DMS114 treated with DMSO at 0.1 percent for 48 hours (cell line): ENCODE data around the gene CEP135.
"Not testable (repeated sequence)": the region's sequence is repeated elsewhere in the genome, so short reads cannot be mapped to it uniquely, and the experiment has no call there.

Experiments used
- DNase-seq: peaks from one replicate; lab custom pipeline; 2025; ENCODE audit not compliant: unreplicated experiment; lab: John Stamatoyannopoulos, UW

The CEP135 gene

DNA sequence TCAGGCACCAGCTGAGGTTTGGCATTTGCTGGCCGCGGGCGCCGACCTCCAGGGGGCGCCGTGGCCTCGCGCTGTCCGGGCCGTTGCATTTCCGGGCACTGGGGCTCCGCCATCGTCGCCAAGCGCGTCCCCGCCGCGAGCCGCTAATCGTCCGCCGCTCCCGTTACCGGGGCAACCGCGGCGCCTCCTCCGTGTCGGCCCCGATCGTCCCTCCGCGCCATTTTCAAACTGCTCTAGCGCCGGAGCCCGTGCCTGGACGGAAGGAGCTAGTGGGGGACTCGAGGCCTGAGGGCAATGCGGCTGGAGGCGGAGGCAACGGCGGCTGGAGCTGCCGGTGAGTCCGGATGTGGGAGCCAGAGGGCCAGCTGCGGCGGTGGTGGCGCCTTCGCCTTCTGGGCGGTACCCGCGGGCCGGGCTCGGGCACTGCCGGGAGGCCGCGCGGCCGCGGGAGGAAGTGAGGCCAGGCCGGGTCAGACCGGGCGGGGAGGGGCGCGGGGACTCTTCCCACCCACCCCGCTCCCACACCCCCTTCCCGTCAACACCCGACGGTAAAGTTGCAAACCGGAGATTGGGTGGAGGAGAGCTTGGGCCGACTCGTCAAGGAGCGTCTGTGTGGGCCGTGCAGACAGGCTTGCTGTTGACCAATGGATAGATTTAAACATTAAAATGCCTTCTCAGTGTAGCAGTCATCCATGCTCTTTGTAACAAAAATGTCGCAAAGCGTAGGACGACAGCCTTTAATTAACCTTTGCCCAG lies at the start of gene CEP135:
Gene CEP135, plus strand, starts transcription at position 220 of the 756 bp plus-strand sequence. CDS start 3,186 bp downstream, outside the sequence.
- DNase-seq, result peak; percentile 58

DNA sequence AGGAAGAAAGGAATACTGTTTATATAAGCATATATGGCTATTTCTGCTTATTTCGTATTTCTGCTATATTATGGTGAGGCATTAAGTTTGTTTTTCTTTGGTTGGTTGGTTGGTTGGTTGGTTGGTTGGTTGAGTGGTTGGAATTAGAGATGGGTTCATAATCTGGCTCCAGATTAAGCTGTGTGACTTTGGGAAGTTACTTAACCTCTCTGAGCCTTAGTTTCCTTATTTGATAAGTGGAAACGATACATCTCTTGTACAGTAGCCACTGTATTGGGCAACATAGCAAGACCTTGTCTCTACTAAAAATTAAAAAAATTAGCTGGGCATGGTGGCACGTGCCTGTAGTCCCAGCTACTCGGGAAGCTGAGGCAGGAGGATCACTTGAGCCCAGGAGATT lies 46.1 kb upstream of the CEP135 start:
- DNase-seq, result no peak

- DNase-seq, result no peak
These were observed 45.2 kb upstream of the CEP135 start for GRCh38 chr4:55903577-55903976.

GRCh38 chr4:55904576-55904975 lies 44.2 kb upstream of the CEP135 start:
- DNase-seq, result no peak

DNA sequence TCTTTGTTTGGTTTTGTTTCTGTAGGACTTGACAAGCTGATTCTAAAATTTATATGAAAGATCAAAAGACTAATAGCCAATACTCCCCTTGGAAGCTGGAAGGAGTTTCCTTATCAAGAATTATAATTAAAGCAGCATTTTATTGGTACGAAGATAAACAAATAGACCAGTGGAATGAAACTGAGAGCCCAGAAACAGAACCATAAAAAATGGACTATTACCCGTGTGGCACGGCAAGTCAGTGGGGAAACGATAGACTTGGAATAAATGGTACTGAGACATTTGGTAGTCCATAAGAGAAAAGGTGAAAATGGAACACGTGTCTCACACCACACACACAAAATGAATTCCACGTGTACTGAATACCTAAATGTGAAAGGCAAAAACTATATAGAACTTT lies 42.4 kb upstream of the CEP135 start:
- DNase-seq, result no peak

- DNase-seq, result no peak
These were observed 41.8 kb upstream of the CEP135 start for GRCh38 chr4:55906989-55907388.

DNA sequence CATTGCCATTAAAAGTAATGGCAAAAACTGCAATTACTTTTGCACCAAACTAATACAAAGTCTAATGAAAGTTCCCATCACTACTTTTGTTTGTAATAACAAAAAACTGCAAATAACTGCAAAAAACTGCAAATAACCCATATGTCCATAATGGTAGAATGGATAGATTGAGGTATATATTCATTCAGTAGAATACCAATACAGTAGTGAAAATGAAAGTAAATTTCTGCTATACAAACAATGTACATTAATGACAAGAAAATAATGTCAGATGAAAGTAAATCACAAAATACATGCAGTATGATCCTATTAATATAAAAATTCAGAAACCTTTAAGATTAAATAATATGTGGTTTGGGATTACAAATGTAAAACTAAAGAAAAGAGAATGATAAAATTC lies 41.3 kb upstream of the CEP135 start:
- DNase-seq, result no peak

GRCh38 chr4:55910140-55910539 lies 38.6 kb upstream of the CEP135 start:
- no peak for DNase-seq

- no peak for DNase-seq
These were observed 36.5 kb upstream of the CEP135 start for GRCh38 chr4:55912249-55912648.

GRCh38 chr4:55920571-55920970 lies 28.2 kb upstream of the CEP135 start:
- DNase-seq, result no peak

DNA sequence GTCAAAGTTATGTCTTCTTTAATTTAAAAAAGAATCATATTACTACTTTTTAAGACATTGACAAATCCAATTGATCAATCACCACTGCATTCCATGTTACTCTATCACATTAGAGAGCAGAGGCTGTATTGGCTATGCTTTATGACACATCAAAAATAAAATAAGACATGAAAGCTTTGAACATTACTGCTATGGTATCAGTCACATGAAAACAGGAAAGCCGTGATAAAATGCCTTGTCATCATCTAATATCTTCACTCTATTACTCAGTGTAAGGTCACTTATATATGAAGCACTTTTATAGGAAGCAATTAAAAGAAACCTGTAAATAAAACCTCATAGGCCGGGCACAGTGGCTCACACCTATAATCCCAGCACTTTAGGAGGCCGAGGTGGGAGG lies 27.7 kb upstream of the CEP135 start:
- no peak for DNase-seq

DNA sequence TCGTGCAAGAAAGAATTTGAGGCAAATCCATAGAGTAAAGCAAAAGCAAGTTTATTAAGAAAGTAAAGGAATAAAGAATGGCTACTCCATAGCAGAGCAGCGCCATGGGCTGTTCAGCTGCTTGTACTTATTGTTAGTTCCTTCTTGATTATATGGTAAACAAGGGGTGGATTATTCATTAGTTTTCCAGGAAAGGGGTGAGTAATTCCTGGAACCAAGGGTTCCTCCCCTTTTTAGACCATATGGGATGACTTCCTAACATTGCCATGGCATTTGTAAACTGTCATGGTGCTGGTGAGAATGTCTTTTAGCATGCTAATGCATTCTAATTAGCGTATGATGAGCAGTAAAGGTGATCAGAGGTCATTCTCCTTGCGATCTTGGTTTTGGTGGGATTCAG lies 23.5 kb upstream of the CEP135 start:
- DNase-seq, result no peak

GRCh38 chr4:55926610-55927009 lies 22.1 kb upstream of the CEP135 start:
- no peak for DNase-seq

- no peak for DNase-seq
These were observed 20.8 kb upstream of the CEP135 start for GRCh38 chr4:55927803-55928437.

DNA sequence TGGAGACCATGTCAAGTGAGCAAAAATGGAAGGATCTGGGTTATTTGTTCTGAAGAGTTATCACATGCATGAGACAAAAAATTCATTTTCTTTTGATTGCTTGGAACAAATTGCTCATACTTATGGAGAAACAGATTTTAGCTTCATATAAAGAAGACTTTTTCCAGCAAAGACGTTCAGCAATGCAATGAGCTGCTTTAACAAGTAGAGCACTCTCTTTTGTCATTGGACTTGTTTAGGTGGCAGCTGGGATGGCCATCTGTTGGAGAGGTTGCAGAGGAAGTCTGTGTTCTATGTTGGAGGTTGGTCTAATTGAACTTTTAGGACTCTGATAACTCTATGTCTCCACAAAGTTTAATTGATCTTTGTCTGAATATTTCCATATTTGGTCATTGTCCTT lies 19.9 kb upstream of the CEP135 start:
- no peak for DNase-seq

DNA sequence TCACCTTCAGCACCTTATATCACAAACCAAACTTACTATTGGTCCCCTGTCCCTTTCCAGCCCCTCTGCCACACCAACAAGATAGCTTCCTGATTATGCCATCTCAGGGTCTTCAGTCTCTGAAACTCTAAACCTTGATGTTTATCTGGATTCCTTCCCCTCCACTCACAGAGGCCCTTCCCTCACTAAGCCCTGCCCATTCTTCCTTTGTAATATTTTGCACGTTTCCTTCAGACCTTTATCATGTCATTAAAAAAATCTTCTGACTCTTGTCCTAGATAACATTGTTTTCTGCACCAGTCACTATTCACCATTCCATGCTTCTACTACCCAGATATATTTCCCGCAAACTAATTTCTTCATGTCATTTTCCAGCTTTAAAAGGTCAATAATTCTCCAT lies 17.7 kb upstream of the CEP135 start:
- no peak for DNase-seq

- no peak for DNase-seq
These were observed 16.9 kb upstream of the CEP135 start for GRCh38 chr4:55931833-55932232.

DNA sequence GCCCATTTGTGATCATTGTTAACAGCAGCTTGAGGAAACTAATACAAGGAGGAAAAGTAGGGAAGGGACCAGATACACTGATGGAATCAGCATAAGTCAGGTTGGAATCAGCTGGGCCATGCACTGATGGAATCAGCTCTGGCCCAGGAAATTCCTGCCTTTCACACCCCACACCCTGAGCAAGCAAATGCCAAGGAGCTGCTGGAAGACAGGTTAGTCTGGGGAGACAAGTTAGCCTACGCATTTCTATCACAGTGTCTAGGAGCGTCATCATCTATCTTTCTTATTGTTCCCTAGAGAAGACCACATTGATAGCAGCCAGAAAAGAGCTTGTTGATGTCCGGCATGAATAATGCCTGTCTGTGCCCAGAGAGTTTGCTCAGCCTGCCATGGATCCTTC lies 16.2 kb upstream of the CEP135 start:
- no peak for DNase-seq

DNA sequence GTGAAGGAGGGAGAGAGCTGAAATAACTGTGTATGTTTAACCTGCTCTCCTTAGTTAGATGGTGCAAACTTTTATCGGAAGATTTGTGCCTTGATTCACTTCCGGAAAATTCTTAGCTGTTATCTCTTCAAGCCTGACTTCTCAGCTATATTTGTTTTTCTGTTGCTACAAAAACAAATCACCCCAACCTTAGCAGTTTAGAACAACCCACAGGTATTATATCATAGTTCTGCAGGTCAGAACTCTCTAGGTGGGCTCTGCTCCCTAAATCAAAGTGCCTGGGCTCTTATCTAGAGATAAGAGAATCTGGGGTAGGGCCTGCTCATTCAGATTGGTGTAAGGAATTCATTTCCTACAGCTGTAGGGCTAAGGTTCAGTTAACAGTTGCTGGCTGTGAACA lies 15.1 kb upstream of the CEP135 start:
- DNase-seq, result no peak

DNA sequence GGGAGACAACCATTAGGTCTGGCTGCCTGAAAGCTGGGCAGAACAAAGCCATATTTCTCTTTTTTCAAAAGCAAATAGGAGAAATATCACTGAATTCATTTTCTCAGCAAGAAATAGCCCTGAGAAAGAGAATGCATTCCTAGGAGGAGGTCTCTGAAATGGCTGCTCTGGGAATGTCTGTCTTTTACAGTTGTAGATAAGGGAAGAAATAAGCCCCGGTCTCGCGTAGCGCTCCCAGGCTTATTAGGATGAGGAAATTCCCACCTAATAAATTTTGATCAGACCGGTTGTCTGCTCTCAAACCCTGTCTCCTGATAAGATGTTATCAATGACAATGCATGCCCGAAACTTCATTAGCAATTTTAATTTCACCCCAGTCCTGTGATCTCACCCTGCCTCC lies 12.8 kb upstream of the CEP135 start:
- DNase-seq, result not testable (repeated sequence)

DNA sequence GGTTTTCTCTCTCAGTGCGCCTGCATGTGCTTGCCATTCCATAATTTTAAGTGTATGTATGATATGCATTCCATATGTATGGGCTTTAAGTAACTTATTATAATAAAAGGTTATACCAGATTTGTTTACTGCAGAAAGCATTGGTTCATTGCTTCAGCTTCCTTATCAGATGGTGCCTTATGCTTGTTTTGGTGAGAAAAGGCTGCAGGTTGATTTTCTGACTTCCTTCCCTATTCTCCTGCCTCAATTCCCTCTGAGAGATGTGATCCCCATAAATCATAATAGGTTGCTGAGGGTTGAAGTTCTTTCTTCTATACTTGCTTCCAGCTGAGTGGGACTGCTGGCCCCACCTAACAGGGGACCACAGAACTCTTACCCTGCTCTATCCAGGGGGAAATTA lies 10.3 kb upstream of the CEP135 start:
- DNase-seq, result no peak

- DNase-seq, result no peak
These were observed 9.3 kb upstream of the CEP135 start for GRCh38 chr4:55939421-55939820.

- no peak for DNase-seq
These were observed 6.8 kb upstream of the CEP135 start for GRCh38 chr4:55941881-55942396.
